Naive B cell (primary cell): ENCODE measurements around the gene PTPN5. TPM values are rescaled to one million over a fixed set of nuclear protein-coding genes. Genes with fewer than 3 reads are reported as not detected.

ENCODE experiments used
- ATAC-seq, 2 donors: fragments of 150-1000 bp; cut with Tn5 transposase; 2 replicates each; pipeline ENCODE4 v1.10.0; 2021; ENCODE audit warnings: low read depth in 2 of 2, mild to moderate bottlenecking in 2 of 2, moderate library complexity in 2 of 2
- DNase-seq: peaks from one replicate; pipeline ENCODE4 v3.0.0; 2022
- H3K27ac Mint-ChIP-seq, 6 donors: one replicate each; pipeline ENCODE4 v1.8.0; 2020 to 2022; ENCODE audit warnings: mild to moderate bottlenecking in 6 of 6, mixed read lengths in 6 of 6, moderate library complexity in 5 of 6, inconsistent platforms in 2 of 6
- H3K27me3 Mint-ChIP-seq, 3 donors: one replicate each; pipeline ENCODE4 v1.8.0; 2021 to 2022; ENCODE audit warnings: mixed read lengths in 3 of 3, mild to moderate bottlenecking in 1 of 3
- H3K36me3 Mint-ChIP-seq, 2 donors: one replicate each; pipeline ENCODE4 v1.8.0; 2020 to 2022; ENCODE audit warnings: mixed read lengths in 2 of 2, inconsistent platforms in 1 of 2, mild to moderate bottlenecking in 1 of 2
- H3K4me1 Mint-ChIP-seq, 3 donors: one replicate each; pipeline ENCODE4 v1.8.0; 2020 to 2022; ENCODE audit warnings: mixed read lengths in 3 of 3, inconsistent platforms in 1 of 3, mild to moderate bottlenecking in 1 of 3, moderate library complexity in 1 of 3
- H3K4me3 Mint-ChIP-seq, 8 donors: one replicate each; pipeline ENCODE4 v1.8.0; 2020 to 2022; ENCODE audit warnings: mild to moderate bottlenecking in 8 of 8, mixed read lengths in 8 of 8, moderate library complexity in 8 of 8, inconsistent platforms in 2 of 8
- H3K9me3 Mint-ChIP-seq, 7 donors: one replicate each; pipeline ENCODE4 v1.8.0; 2020 to 2022; ENCODE audit warnings: mixed read lengths in 7 of 7, mild to moderate bottlenecking in 5 of 7, inconsistent platforms in 2 of 7, moderate library complexity in 1 of 7
- polyA plus RNA-seq, 6 donors: library from polyadenylated mRNA; unstranded; fragments of 300-500 nt; fragmentation: Illumina TruSeq; gene quantifications; one replicate each; pipeline ENCODE4 v1.2.3, GENCODE V29; 2021; ENCODE audit warnings: low read depth in 6 of 6

Gene PTPN5
- polyA plus RNA-seq, 6 donors from 2014 or later: not detected

DNA sequence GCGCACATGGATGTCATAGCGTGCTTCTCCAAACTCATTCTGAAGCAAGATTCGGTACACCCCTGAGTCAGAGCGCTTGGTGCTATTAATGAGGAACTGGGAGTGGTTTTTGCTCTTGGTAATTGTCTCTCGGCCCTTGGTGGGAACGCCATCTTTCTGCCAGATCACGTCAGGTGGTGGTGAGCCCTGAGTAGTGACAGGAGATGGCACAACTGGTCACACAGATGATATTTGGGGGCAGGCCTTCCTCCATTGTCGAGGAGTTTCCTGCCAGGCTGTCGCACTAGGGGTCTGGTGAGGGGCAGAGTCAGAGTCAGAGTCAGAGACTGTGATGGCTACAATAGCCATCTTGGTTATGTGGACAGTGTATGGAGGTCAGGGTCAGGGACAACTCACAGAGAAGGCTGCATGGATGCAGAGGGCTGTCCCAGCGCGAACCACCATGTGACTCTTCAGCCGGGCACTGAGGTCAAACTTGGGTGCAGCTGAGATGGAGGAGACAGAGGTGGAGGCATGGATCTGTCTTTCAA, 83.7 kb downstream of the PTPN5 start:
- ATAC-seq: no peak
- Mint-ChIP-seq H3K36me3 (peaks cover 0 to 8% of the 10 kb centered on the region in 2 donors), H3K4me1 (peaks cover 14 to 35% (median 25%) of the 10 kb centered on the region in 3 donors), H3K27ac (peak overlapping the region in 5 of 6 donors; percentile 39 to 99 (median 72)), H3K9me3 (no peaks in the 10 kb centered on the region), H3K4me3 (peak overlapping the region in 7 of 8 donors; percentile 31 to 95 (median 65)), H3K27me3 (peaks cover 0 to 26% (median 0%) of the 10 kb centered on the region in 3 donors)
- no peak for DNase-seq

- peak; percentile 47 for DNase-seq
- Mint-ChIP-seq H3K9me3 (no peaks in the 10 kb centered on the region), H3K27ac (peak overlapping the region; percentile 87 to 99 (median 95)), H3K4me3 (peak overlapping the region; percentile 88 to 96 (median 95)), H3K36me3 (peaks cover 0 to 8% of the 10 kb centered on the region in 2 donors), H3K4me1 (peaks cover 14 to 35% (median 25%) of the 10 kb centered on the region in 3 donors), H3K27me3 (peaks cover 0 to 26% (median 0%) of the 10 kb centered on the region in 3 donors)
- peak; percentile 92 for ATAC-seq
These were observed 85.0 kb downstream of the PTPN5 start for GRCh38 chr11:18706330-18707243.

GRCh38 chr11:18705651-18706281, 85.8 kb downstream of the PTPN5 start:
- H3K4me1 Mint-ChIP-seq: peaks cover 17 to 35% (median 25%) of the 10 kb centered on the region in 3 donors
- peak; percentile 13 for DNase-seq
- peak; percentile 31 to 35 for ATAC-seq
- peaks cover 0 to 34% (median 4%) of the 10 kb centered on the region in 3 donors for H3K27me3 Mint-ChIP-seq
- peak overlapping the region in 3 of 6 donors; percentile 86 to 99 (median 92) for H3K27ac Mint-ChIP-seq
- peaks cover 0 to 8% of the 10 kb centered on the region in 2 donors for H3K36me3 Mint-ChIP-seq
- peak overlapping the region; percentile 79 to 96 (median 92) for H3K4me3 Mint-ChIP-seq
- H3K9me3 Mint-ChIP-seq: no peaks in the 10 kb centered on the region

DNA sequence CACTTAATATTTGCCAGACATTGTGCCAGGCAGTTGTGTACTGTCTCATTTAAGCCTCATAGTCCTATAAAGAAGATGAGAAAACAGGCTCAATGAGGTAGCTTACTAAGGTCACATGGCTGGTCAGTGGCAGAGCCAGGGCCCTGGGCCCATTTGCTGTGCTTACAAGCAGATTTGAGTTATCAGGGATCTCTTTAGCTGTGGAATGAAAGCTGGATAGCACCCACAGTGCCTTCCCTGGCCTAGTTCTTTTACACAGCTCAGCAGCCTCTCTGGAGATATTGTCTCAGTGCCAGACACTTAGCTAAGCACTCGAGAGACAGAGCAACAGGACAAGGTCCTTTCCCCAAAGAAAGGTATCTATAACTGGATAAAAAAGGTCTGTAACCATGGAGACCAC, 86.9 kb downstream of the PTPN5 start:
- DNase-seq (no peak), ATAC-seq (no peak)
- Mint-ChIP-seq H3K4me1 (peaks cover 22 to 40% (median 31%) of the 10 kb centered on the region in 3 donors), H3K27ac (peak overlapping the region in 1 of 6 donors; percentile 99), H3K27me3 (peaks cover 0 to 36% (median 4%) of the 10 kb centered on the region in 3 donors), H3K9me3 (no peaks in the 10 kb centered on the region), H3K4me3 (peak overlapping the region in 7 of 8 donors; percentile 76 to 96 (median 89)), H3K36me3 (peaks cover 0 to 8% of the 10 kb centered on the region in 2 donors)

DNA sequence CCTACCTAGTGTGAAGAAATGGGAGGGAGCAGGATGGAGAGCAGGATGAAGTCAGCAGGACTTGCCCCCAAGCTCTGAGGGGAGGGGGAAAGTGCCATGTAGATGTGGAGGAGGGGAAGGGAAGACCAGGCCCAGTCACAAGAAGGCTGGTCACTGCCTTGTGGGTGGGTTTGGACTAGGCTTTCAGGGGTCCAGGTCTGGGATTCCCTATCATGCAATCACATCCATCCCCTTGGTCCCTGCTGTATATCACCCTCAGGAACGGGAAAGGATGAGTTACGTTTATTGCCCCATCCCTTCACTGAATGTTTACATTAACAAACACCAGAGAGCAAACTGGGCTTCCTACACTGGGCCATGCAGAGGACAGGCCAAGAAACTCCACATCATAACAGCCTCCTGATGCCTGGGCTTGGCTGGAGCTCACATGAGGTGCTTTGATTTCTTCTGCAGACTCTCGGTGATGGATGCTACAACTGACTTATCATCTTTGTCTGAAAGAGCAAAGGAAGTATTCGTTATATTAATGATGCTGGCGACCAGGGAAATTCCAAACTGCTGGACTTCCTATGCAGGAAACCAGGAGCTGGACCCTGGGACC, 87.5 kb downstream of the PTPN5 start:
- H3K9me3 Mint-ChIP-seq: no peaks in the 10 kb centered on the region
- peaks cover 0 to 40% (median 4%) of the 10 kb centered on the region in 3 donors for H3K27me3 Mint-ChIP-seq
- no peak for ATAC-seq
- H3K4me1 Mint-ChIP-seq: peaks cover 26 to 46% (median 37%) of the 10 kb centered on the region in 3 donors
- peak overlapping the region in 5 of 8 donors; percentile 26 to 95 (median 53) for H3K4me3 Mint-ChIP-seq
- H3K27ac Mint-ChIP-seq: peak overlapping the region in 2 of 6 donors; percentile 8 to 99
- peaks cover 0 to 8% of the 10 kb centered on the region in 2 donors for H3K36me3 Mint-ChIP-seq
- DNase-seq: no peak

- H3K27ac Mint-ChIP-seq: peak overlapping the region in 1 of 6 donors; percentile 99
- H3K4me1 Mint-ChIP-seq: peaks cover 28 to 48% (median 39%) of the 10 kb centered on the region in 3 donors
- DNase-seq (no peak), ATAC-seq (no peak)
- H3K27me3 Mint-ChIP-seq: peaks cover 0 to 40% (median 4%) of the 10 kb centered on the region in 3 donors
- H3K4me3 Mint-ChIP-seq: peak overlapping the region in 2 of 8 donors; percentile 16 to 88
- peaks cover 0 to 8% of the 10 kb centered on the region in 2 donors for H3K36me3 Mint-ChIP-seq
- no peaks in the 10 kb centered on the region for H3K9me3 Mint-ChIP-seq
These were observed 88.4 kb downstream of the PTPN5 start for GRCh38 chr11:18703001-18703763.

- peak overlapping the region in 1 of 6 donors; percentile 44 for H3K27ac Mint-ChIP-seq
- no peaks in the 10 kb centered on the region for H3K9me3 Mint-ChIP-seq
- H3K4me1 Mint-ChIP-seq: peaks cover 30 to 40% (median 39%) of the 10 kb centered on the region in 3 donors
- DNase-seq (no peak), ATAC-seq (no peak)
- peaks cover 0 to 40% (median 4%) of the 10 kb centered on the region in 3 donors for H3K27me3 Mint-ChIP-seq
- H3K4me3 Mint-ChIP-seq: peak overlapping the region in 1 of 8 donors; percentile 91
- H3K36me3 Mint-ChIP-seq: peaks cover 0 to 8% of the 10 kb centered on the region in 2 donors
These were observed 89.9 kb downstream of the PTPN5 start for GRCh38 chr11:18701614-18702216.

DNA sequence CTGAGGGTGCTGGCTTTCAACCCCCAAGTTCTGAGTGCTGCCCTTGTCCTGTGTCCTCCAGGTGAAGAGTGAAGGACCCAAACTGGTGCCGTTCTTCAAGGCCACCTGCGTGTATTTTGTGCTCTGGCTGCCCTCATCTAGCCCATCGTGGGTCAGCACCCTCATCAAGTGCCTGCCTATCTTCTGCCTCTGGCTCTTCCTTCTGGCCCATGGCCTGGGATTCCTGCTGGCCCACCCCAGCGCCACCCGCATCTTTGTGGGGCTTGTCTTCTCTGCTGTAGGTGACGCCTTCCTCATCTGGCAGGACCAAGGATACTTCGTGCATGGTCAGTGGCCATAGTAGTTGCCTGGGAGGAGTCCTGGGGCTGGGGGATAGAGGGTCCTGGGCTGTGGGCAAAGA, 90.7 kb downstream of the PTPN5 start:
- Mint-ChIP-seq H3K36me3 (peaks cover 0 to 8% of the 10 kb centered on the region in 2 donors), H3K4me3 (peak overlapping the region in 3 of 8 donors; percentile 54 to 91 (median 74)), H3K27me3 (peaks cover 0 to 40% (median 4%) of the 10 kb centered on the region in 3 donors), H3K4me1 (peaks cover 24 to 34% (median 32%) of the 10 kb centered on the region in 3 donors), H3K9me3 (no peaks in the 10 kb centered on the region), H3K27ac (peak overlapping the region in 3 of 6 donors; percentile 33 to 48 (median 44))
- ATAC-seq (no peak), DNase-seq (no peak)

DNA sequence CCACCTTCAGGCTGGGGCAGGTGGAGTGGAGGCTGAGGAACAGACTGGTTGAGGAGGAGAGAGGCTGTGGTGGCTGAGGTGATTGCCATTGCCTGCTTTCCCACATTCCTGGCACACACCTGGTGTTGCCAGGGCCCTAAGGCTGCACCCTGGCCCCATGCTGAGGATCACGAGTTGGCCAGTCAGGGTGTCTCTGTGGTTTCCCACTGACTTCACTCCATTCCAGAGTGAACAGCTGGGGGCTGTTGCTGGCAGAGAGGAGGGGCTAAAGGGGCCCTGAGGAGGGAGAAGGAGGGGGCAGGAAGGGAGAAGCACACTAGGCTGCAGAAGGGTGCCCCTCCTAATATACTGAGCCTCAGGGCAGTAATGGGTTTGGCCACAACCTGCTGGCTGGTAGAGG, 91.2 kb downstream of the PTPN5 start:
- H3K36me3 Mint-ChIP-seq: peaks cover 0 to 8% of the 10 kb centered on the region in 2 donors
- no peak for ATAC-seq
- peak overlapping the region in 3 of 6 donors; percentile 33 to 80 (median 37) for H3K27ac Mint-ChIP-seq
- H3K4me1 Mint-ChIP-seq: peaks cover 24 to 29% (median 27%) of the 10 kb centered on the region in 3 donors
- peak overlapping the region in 7 of 8 donors; percentile 68 to 91 (median 83) for H3K4me3 Mint-ChIP-seq
- H3K27me3 Mint-ChIP-seq: peaks cover 0 to 40% (median 4%) of the 10 kb centered on the region in 3 donors
- no peaks in the 10 kb centered on the region for H3K9me3 Mint-ChIP-seq
- DNase-seq: no peak

- peaks cover 0 to 8% of the 10 kb centered on the region in 2 donors for H3K36me3 Mint-ChIP-seq
- ATAC-seq: no peak
- peaks cover 21 to 23% (median 22%) of the 10 kb centered on the region in 3 donors for H3K4me1 Mint-ChIP-seq
- H3K4me3 Mint-ChIP-seq: peak overlapping the region; percentile 76 to 91 (median 82)
- H3K27ac Mint-ChIP-seq: peak overlapping the region in 2 of 6 donors; percentile 3 to 80
- H3K27me3 Mint-ChIP-seq: peaks cover 0 to 40% (median 4%) of the 10 kb centered on the region in 3 donors
- no peak for DNase-seq
- H3K9me3 Mint-ChIP-seq: no peaks in the 10 kb centered on the region
These were observed 91.7 kb downstream of the PTPN5 start for GRCh38 chr11:18699848-18700261.

DNA sequence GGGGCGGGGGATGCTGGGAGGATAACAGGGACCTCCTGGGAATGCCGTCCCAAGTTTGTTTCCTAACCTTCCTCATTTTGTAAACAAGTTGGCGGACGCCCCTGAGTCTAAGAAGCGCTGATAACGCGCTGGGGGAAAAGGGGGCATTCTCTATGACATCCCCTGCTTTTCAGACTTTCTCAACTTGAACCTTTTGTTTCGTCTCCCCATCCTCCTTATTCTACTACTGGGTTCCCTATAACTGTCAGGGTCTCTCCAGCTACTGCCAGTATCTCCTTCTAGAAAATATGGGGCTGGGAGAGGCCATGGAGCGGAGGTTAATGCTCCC, 92.4 kb downstream of the PTPN5 start:
- DNase-seq: no peak
- peaks cover 0 to 36% (median 4%) of the 10 kb centered on the region in 3 donors for H3K27me3 Mint-ChIP-seq
- peak overlapping the region in 3 of 6 donors; percentile 30 to 80 (median 32) for H3K27ac Mint-ChIP-seq
- H3K9me3 Mint-ChIP-seq: no peaks in the 10 kb centered on the region
- H3K4me3 Mint-ChIP-seq: peak overlapping the region; percentile 76 to 91 (median 82)
- H3K36me3 Mint-ChIP-seq: peaks cover 0 to 8% of the 10 kb centered on the region in 2 donors
- peaks cover 17 to 20% (median 19%) of the 10 kb centered on the region in 3 donors for H3K4me1 Mint-ChIP-seq
- ATAC-seq: no peak
